Lung (tissue), 16 donors: Measurements from ENCODE around the gene JMJD7. TPM values are rescaled to one million over a fixed set of nuclear protein-coding genes. Genes with fewer than 3 reads are reported as not detected.

Experiments used
- ATAC-seq: fragments of 200-7000 bp; cut with Tn5 transposase; one replicate; pipeline ENCODE4 v1.9.1; 2020; ENCODE audit warnings: moderate number of reproducible peaks; ENCODE audit not compliant: insufficient read depth, low FRiP score
- DNase-seq, 3 donors: peaks; one replicate each; pipeline ENCODE4 v3.0.0-alpha.2; 2013 to 2017
- H3K27ac ChIP-seq, 2 donors: one replicate each; pipeline ENCODE4 v1.5.1; 2013; ENCODE audit warnings: mild to moderate bottlenecking in 2 of 2, moderate library complexity in 2 of 2, control low read depth in 1 of 2, inconsistent platforms in 1 of 2, low read depth in 1 of 2, low read length in 1 of 2
- H3K27me3 ChIP-seq, 3 donors: one replicate each; pipeline ENCODE4 v1.5.1; 2013; ENCODE audit warnings: low read length in 2 of 3; ENCODE audit not compliant: control insufficient read depth in 3 of 3, insufficient read depth in 3 of 3
- H3K36me3 ChIP-seq, 4 donors: one replicate each; pipeline ENCODE4 v1.5.1; 2013; ENCODE audit warnings: low read length in 4 of 4, mild to moderate bottlenecking in 1 of 4, moderate library complexity in 1 of 4; ENCODE audit not compliant: control insufficient read depth in 4 of 4, insufficient read depth in 4 of 4
- H3K4me1 ChIP-seq, 5 donors: one replicate each; pipeline ENCODE4 v1.5.1; 2013; ENCODE audit warnings: low read length in 5 of 5, mild to moderate bottlenecking in 2 of 5, moderate library complexity in 1 of 5; ENCODE audit not compliant: control insufficient read depth in 5 of 5, insufficient read depth in 5 of 5
- H3K4me3 ChIP-seq: one replicate; pipeline ENCODE4 v1.5.1; 2013; ENCODE audit warnings: mild to moderate bottlenecking, control low read depth, moderate library complexity
- H3K9ac ChIP-seq, 2 donors: one replicate each; pipeline ENCODE4 v1.5.1; 2013; ENCODE audit warnings: low read length in 2 of 2, control low read depth in 1 of 2; ENCODE audit not compliant: insufficient read depth in 1 of 2
- H3K9me3 ChIP-seq, 4 donors: one replicate each; pipeline ENCODE4 v1.5.1; 2013; ENCODE audit warnings: low read length in 3 of 4, mild to moderate bottlenecking in 1 of 4, moderate library complexity in 1 of 4; ENCODE audit not compliant: control insufficient read depth in 4 of 4, insufficient read depth in 3 of 4
- CTCF ChIP-seq: IDR thresholded peaks from 2 replicates; pipeline ENCODE4 v1.5.1; 2012; ENCODE audit warnings: mild to moderate bottlenecking; ENCODE audit errors: control extremely low read depth, extremely low read depth
- WGBS, 2 donors: extraction: QIAGEN DNeasy Blood & Tissue Kit; methylation state at CpG; one replicate each; pipeline ENCODE4 v1.1.7; 2013; 5-methylcytosine and 5-hydroxymethylcytosine counted together
- long read RNA-seq, 5 donors: transcript quantifications; one replicate each; lab custom pipeline, GENCODE V29; 2026
- polyA plus RNA-seq, 2 donors: library from polyadenylated mRNA; stranded (reverse); fragments of 200-250 nt; gene quantifications; one replicate each; pipeline ENCODE4 v1.2.1, GENCODE V29; 2013
- total RNA-seq, 2 donors: library from RNA; depleted of rRNA in 1 of 2; stranded (reverse); fragments of >200 nt in 1 of 2; gene quantifications; one replicate each; pipeline ENCODE4 v1.2.1, GENCODE V29; 2014 to 2021
- donor health status: control.
- donor health status: control.
- donor health status: Bipolar disorder and iron deficiency.
- donor health status: healthy.
- donor health status: DM: yes; HTN: yes; CAD: no.

The JMJD7 gene
- total RNA-seq (10 to 100 TPM; 13.2 to 28.1 TPM), polyA plus RNA-seq (10 to 100 TPM; 16.6 to 26.0 TPM)
- long read RNA-seq, donor 1, partial matches to known transcripts, result 0 of 6 reads
- long read RNA-seq, donor 1, other reads (novel, unspliced or antisense), result 0 of 6 reads
- long read RNA-seq, donor 2, partial matches to known transcripts, result 0 of 4 reads
- long read RNA-seq, donor 2, other reads (novel, unspliced or antisense), result 0 of 4 reads
- long read RNA-seq, donor 3, result 0 reads
- long read RNA-seq, donor 4, partial matches to known transcripts, result 0 of 6 reads
- long read RNA-seq, donor 4, other reads (novel, unspliced or antisense), result 0 of 6 reads
- long read RNA-seq, donor 5, partial matches to known transcripts, result 6 of 9 reads
- long read RNA-seq, donor 5, other reads (novel, unspliced or antisense), result 0 of 9 reads

DNA sequence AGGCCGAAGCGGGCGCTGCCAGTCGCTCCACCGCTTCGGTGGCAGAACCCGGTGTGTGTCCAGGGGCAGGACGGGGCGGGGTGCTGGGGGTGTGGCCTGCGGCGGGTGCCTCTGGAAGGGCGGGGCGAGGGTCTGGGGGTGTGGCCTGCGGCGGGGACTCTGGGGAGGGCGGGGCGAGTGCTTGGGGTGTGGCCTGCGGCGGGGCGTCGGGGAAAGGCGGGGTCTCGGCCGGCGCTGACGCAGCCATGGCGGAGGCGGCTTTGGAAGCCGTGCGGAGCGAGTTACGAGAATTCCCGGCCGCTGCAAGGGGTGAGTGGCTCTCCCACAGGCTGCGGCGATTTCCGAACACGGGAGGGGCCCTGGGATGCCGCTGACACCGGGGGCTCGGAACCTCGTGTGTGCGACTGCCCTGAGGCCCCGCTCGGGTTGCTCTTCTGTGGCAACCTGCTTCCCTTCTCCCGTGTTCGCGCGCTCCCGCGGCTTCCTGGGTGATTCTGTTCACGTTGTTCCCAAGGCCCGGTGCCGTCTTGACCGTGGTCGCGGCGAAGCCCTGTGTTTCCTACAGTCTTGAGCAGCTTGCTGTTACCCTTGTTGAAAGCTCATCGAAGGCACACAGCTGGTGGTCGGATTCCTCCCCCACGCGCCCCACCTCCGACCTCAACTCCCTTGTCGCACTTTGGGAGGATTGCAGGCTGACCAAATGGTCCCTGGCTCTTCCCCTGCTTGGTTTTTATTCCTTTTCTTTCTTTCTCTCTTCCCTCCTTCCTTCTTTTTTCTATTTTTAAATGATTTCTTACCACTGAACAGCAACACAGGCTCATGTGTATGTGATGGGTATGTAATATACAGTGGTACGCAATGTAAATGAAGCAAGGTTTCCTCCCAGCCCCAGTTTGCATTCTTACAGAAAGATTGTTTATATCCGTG lies at the start of gene JMJD7:
TSS of gene JMJD7 (plus strand) at position 213 of the 927 bp plus-strand sequence. CDS start at position 246, 33 bp downstream.
- WGBS, 2 donors, result 1% methylated on average over 58 to 66 of the region's 66 CpGs
- peak; percentile 94 for ATAC-seq
- peaks cover 0 to 28% (median 9%) of the 10 kb centered on the region in 4 donors for H3K36me3 ChIP-seq

DNA sequence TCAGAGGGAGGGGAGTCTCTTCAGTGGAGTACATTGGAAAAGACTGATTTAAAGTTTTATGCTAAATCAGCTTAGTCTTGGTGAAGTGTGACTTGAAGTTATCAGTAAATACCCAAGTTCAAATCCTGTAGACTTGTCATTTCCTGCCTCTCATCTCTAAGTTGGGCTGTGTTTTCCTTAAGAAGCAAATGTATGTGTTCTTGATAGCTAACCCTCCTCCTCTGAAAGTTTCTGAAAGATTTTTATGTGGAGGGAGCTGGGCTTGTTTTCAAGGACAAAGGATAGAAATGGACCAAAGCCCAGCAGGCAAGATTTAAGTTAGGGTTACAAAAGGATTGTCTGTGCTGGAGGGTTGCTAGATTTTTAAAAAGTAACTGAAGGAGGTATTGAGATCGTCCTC lies 49.4 kb upstream of the JMJD7 start:
- Histone ChIP-seq H3K9me3 (no peaks in the 10 kb centered on the region), H3K27ac (no peak overlapping the region), H3K27me3 (no peaks in the 10 kb centered on the region), H3K9ac (no peak overlapping the region), H3K4me3 (no peak overlapping the region), H3K36me3 (peaks cover 0 to 3% (median 0%) of the 10 kb centered on the region in 4 donors), H3K4me1 (peaks cover 12 to 37% (median 29%) of the 10 kb centered on the region in 5 donors)
- DNase-seq, result peak in 1 of 3 donors; percentile 46
- ATAC-seq, result no peak
- TF ChIP-seq CTCF, result no peak
- 74 to 86% methylated on average over 1 of the region's 1 CpG for WGBS, 2 donors

More for the DNA sequence above, at the start of gene JMJD7:
- peak within 1 kb of the TSS; percentile 60 for H3K4me3 ChIP-seq
- H3K9ac ChIP-seq, result peak within 1 kb of the TSS; percentile 63 to 92
- peaks cover 0 to 14% (median 0%) of the 10 kb centered on the region in 5 donors for H3K4me1 ChIP-seq
- peak; percentile 92 to 96 (median 94) for DNase-seq
- no peaks in the 10 kb centered on the region for H3K27me3 ChIP-seq
- peak within 1 kb of the TSS; percentile 83 to 86 for H3K27ac ChIP-seq
- no peak for TF ChIP-seq CTCF
- no peaks in the 10 kb centered on the region for H3K9me3 ChIP-seq

GRCh38 chr15:41779662-41780157 lies 48.2 kb upstream of the JMJD7 start:
- Histone ChIP-seq H3K4me1 (peaks cover 13 to 33% (median 26%) of the 10 kb centered on the region in 5 donors), H3K36me3 (peaks cover 0 to 3% (median 0%) of the 10 kb centered on the region in 4 donors), H3K27ac (peak overlapping the region in 1 of 2 donors; percentile 22), H3K4me3 (no peak overlapping the region), H3K9ac (no peak overlapping the region), H3K27me3 (no peaks in the 10 kb centered on the region), H3K9me3 (no peaks in the 10 kb centered on the region)
- ATAC-seq, result peak; percentile 15
- 76 to 89% methylated on average over 4 of the region's 4 CpGs for WGBS, 2 donors
- TF ChIP-seq CTCF, result no peak
- no peak for DNase-seq
